Activated CD8-positive, alpha-beta T cell treated with anti-CD3 and anti-CD28 coated beads, Interleukin-2, amount 10 ng/mL, durations not matched to agents 7 days and 5 days (primary cell): Measurements from ENCODE around the gene LRCH4. TPM values are rescaled to one million over a fixed set of nuclear protein-coding genes. Genes with fewer than 3 reads are reported as not detected.
A peak's percentile ranks its signal among the peaks of the same experiment; 100 is the strongest.

Source experiments
- ATAC-seq: fragments of 150-1000 bp; cut with Tn5 transposase; one replicate; pipeline ENCODE4 v1.10.0; 2021; ENCODE audit warnings: moderate library complexity
- CTCF ChIA-PET: fragments of 350-600 bp; sonication (Branson Sonifier 250); formaldehyde crosslinking; loops from one replicate; lab custom pipeline; 2021; ENCODE audit warnings: antibody characterized with exemption; lab: Charles Lee
- POLR2A ChIA-PET: fragments of 350-600 bp; sonication (Branson Sonifier 250); formaldehyde crosslinking; loops from one replicate; lab custom pipeline; 2021; ENCODE audit warnings: antibody characterized with exemption; lab: Charles Lee
- DNase-seq: peaks from one replicate; pipeline ENCODE4 v3.0.0-alpha.2; 2020
- H3K27ac Mint-ChIP-seq: one replicate; pipeline ENCODE4 v1.8.0; 2021; ENCODE audit warnings: mild to moderate bottlenecking, mixed read lengths
- H3K27me3 Mint-ChIP-seq: one replicate; pipeline ENCODE4 v1.8.0; 2021; ENCODE audit warnings: low read depth, mixed read lengths
- H3K36me3 Mint-ChIP-seq: one replicate; pipeline ENCODE4 v1.8.0; 2021; ENCODE audit warnings: low read depth, mixed read lengths
- H3K4me1 Mint-ChIP-seq: one replicate; pipeline ENCODE4 v1.8.0; 2021; ENCODE audit warnings: low read depth, mixed read lengths
- H3K4me3 Mint-ChIP-seq: one replicate; pipeline ENCODE4 v1.8.0; 2021; ENCODE audit warnings: mild to moderate bottlenecking, mixed read lengths
- H3K9me3 Mint-ChIP-seq: one replicate; pipeline ENCODE4 v1.8.0; 2022; ENCODE audit warnings: mixed read lengths; ENCODE audit not compliant: insufficient read depth
- total RNA-seq, 2 experiments: library from RNA; stranded (reverse); gene quantifications; one replicate each; pipeline ENCODE4 v1.2.3, GENCODE V29; 2021

The LRCH4 gene
- total RNA-seq, 2 experiments from 2014 or later, result 191 to 193 TPM

- Mint-ChIP-seq H3K9me3 (no peaks in the 10 kb centered on the region), H3K27me3 (no peaks in the 10 kb centered on the region), H3K4me3 (no peak overlapping the region), H3K27ac (peak overlapping the region; percentile 2), H3K36me3 (peaks cover 12% of the 10 kb centered on the region), H3K4me1 (peaks cover 30% of the 10 kb centered on the region)
- CTCF ChIA-PET, result no interaction called here
- POLR2A ChIA-PET, result no interaction called here
- DNase-seq (no peak), ATAC-seq (no peak)
Observed at GRCh38 chr7:100621554-100621953, 35.6 kb upstream of the LRCH4 start.

GRCh38 chr7:100620804-100621203 lies 34.9 kb upstream of the LRCH4 start:
- Mint-ChIP-seq H3K4me3 (no peak overlapping the region), H3K36me3 (peaks cover 12% of the 10 kb centered on the region), H3K9me3 (no peaks in the 10 kb centered on the region), H3K27me3 (no peaks in the 10 kb centered on the region), H3K4me1 (peaks cover 23% of the 10 kb centered on the region), H3K27ac (no peak overlapping the region)
- DNase-seq (no peak), ATAC-seq (no peak)
- ChIA-PET CTCF (interaction anchor here (1.7 kb wide), 1 partner anchor 70 kb away, joined by 4 read pairs; no protein-coding TSS in a partner anchor), POLR2A (no interaction called here)

GRCh38 chr7:100620239-100620638 lies 34.3 kb upstream of the LRCH4 start:
- no peaks in the 10 kb centered on the region for H3K9me3 Mint-ChIP-seq
- no peak overlapping the region for H3K4me3 Mint-ChIP-seq
- no peaks in the 10 kb centered on the region for H3K27me3 Mint-ChIP-seq
- H3K27ac Mint-ChIP-seq, result no peak overlapping the region
- ChIA-PET CTCF (interaction anchor here (0.9 to 1.7 kb wide), 3 partner anchors 13 to 71 kb away, joined by 3 to 4 read pairs (median 3); no protein-coding TSS in a partner anchor), POLR2A (interaction anchor here (0.7 kb wide), 1 partner anchor 100 kb away, joined by 4 read pairs; no protein-coding TSS in a partner anchor)
- no peak for ATAC-seq
- peaks cover 12% of the 10 kb centered on the region for H3K36me3 Mint-ChIP-seq
- no peak for DNase-seq
- H3K4me1 Mint-ChIP-seq, result peaks cover 19% of the 10 kb centered on the region

- H3K9me3 Mint-ChIP-seq, result no peaks in the 10 kb centered on the region
- CTCF ChIA-PET, result interaction anchor here (0.6 to 2.7 kb wide), 6 partner anchors 9 to 91 kb away, joined by 3 to 18 read pairs (median 6); no protein-coding TSS in a partner anchor
- H3K27ac Mint-ChIP-seq, result peak overlapping the region; percentile 26
- no peak for DNase-seq
- H3K27me3 Mint-ChIP-seq, result peaks cover 3% of the 10 kb centered on the region
- peaks cover 25% of the 10 kb centered on the region for H3K4me1 Mint-ChIP-seq
- peaks cover 14% of the 10 kb centered on the region for H3K36me3 Mint-ChIP-seq
- POLR2A ChIA-PET, result interaction anchor here (1.4 to 1.6 kb wide), 2 partner anchors 12 to 75 kb away, joined by 3 to 5 read pairs; partner anchors contain the start of gene AGFG2
- peak overlapping the region; percentile 85 for H3K4me3 Mint-ChIP-seq
- ATAC-seq, result no peak
Observed at GRCh38 chr7:100614308-100614861, 28.5 kb upstream of the LRCH4 start.

- no peak for DNase-seq
- Mint-ChIP-seq H3K4me1 (peaks cover 25% of the 10 kb centered on the region), H3K27ac (peak overlapping the region; percentile 70), H3K9me3 (no peaks in the 10 kb centered on the region), H3K4me3 (peak overlapping the region; percentile 85), H3K36me3 (peaks cover 14% of the 10 kb centered on the region), H3K27me3 (peaks cover 6% of the 10 kb centered on the region)
- ChIA-PET CTCF (interaction anchor here (0.9 to 2.8 kb wide), 13 partner anchors 8 to 239 kb away, joined by 3 to 25 read pairs (median 7); partner anchors contain the start of genes FBXO24, LRCH4, POP7 and SLC12A9), POLR2A (interaction anchor here (1.4 to 1.7 kb wide), 4 partner anchors 13 to 185 kb away, joined by 3 to 8 read pairs (median 6); partner anchors contain the start of genes AGFG2 and ZCWPW1)
- no peak for ATAC-seq
Observed at GRCh38 chr7:100613412-100614175, 27.7 kb upstream of the LRCH4 start.

GRCh38 chr7:100612730-100613390 lies 26.9 kb upstream of the LRCH4 start:
- CTCF ChIA-PET, result interaction anchor here (0.7 to 2.8 kb wide), 20 partner anchors 8 to 240 kb away, joined by 3 to 25 read pairs (median 5); partner anchors contain the start of genes FBXO24, LRCH4, POP7 and SLC12A9
- POLR2A ChIA-PET, result interaction anchor here (0.6 to 1.7 kb wide), 14 partner anchors 9 to 264 kb away, joined by 3 to 10 read pairs (median 4); partner anchors contain the start of genes AGFG2, FBXO24, LRCH4 and ZCWPW1
- DNase-seq (peak; percentile 58), ATAC-seq (peak; percentile 6)
- Mint-ChIP-seq H3K27me3 (peaks cover 6% of the 10 kb centered on the region), H3K36me3 (peaks cover 14% of the 10 kb centered on the region), H3K27ac (peak overlapping the region; percentile 78), H3K4me1 (peaks cover 25% of the 10 kb centered on the region), H3K9me3 (no peaks in the 10 kb centered on the region), H3K4me3 (peak overlapping the region; percentile 95)

GRCh38 chr7:100611983-100612729 lies 26.2 kb upstream of the LRCH4 start, which contains the start of gene MOSPD3:
Gene MOSPD3 (plus strand): TSS chr7:100612540. CDS start chr7:100612792, 252 bp downstream.
- peak; percentile 94 for ATAC-seq
- POLR2A ChIA-PET, result interaction anchor here (0.6 to 1.7 kb wide), 14 partner anchors 9 to 264 kb away, joined by 3 to 10 read pairs (median 4); partner anchors contain the start of genes FBXO24, LRCH4 and ZCWPW1
- peak; percentile 98 for DNase-seq
- peaks cover 14% of the 10 kb centered on the region for H3K36me3 Mint-ChIP-seq
- H3K4me3 Mint-ChIP-seq, result peak within 1 kb of the TSS; percentile 95
- H3K27me3 Mint-ChIP-seq, result peaks cover 6% of the 10 kb centered on the region
- CTCF ChIA-PET, result interaction anchor here (0.5 to 2.8 kb wide), 18 partner anchors 9 to 240 kb away, joined by 3 to 25 read pairs (median 4); partner anchors contain the start of genes FBXO24, LRCH4, POP7 and SLC12A9
- H3K4me1 Mint-ChIP-seq, result peaks cover 30% of the 10 kb centered on the region
- no peaks in the 10 kb centered on the region for H3K9me3 Mint-ChIP-seq
- H3K27ac Mint-ChIP-seq, result peak within 1 kb of the TSS; percentile 99

GRCh38 chr7:100609958-100610357 lies 24.0 kb upstream of the LRCH4 start:
- no peak overlapping the region for H3K4me3 Mint-ChIP-seq
- no peak for ATAC-seq
- DNase-seq, result no peak
- peaks cover 44% of the 10 kb centered on the region for H3K4me1 Mint-ChIP-seq
- peaks cover 8% of the 10 kb centered on the region for H3K36me3 Mint-ChIP-seq
- CTCF ChIA-PET, result interaction anchor here (1.2 to 1.7 kb wide), 2 partner anchors 11 to 20 kb away, joined by 3 to 4 read pairs; no protein-coding TSS in a partner anchor
- POLR2A ChIA-PET, result no interaction called here
- no peak overlapping the region for H3K27ac Mint-ChIP-seq
- peaks cover 10% of the 10 kb centered on the region for H3K27me3 Mint-ChIP-seq
- no peaks in the 10 kb centered on the region for H3K9me3 Mint-ChIP-seq

GRCh38 chr7:100607111-100607510 lies 21.2 kb upstream of the LRCH4 start:
- H3K27ac Mint-ChIP-seq, result peak overlapping the region; percentile 2
- H3K27me3 Mint-ChIP-seq, result peaks cover 10% of the 10 kb centered on the region
- H3K9me3 Mint-ChIP-seq, result no peaks in the 10 kb centered on the region
- peak overlapping the region; percentile 10 for H3K4me3 Mint-ChIP-seq
- POLR2A ChIA-PET, result no interaction called here
- peaks cover 46% of the 10 kb centered on the region for H3K4me1 Mint-ChIP-seq
- CTCF ChIA-PET, result interaction anchor here (1.2 to 2.8 kb wide), 2 partner anchors 23 to 84 kb away, joined by 4 to 9 read pairs; no protein-coding TSS in a partner anchor
- no peak for DNase-seq
- ATAC-seq, result no peak
- H3K36me3 Mint-ChIP-seq, result peaks cover 2% of the 10 kb centered on the region

GRCh38 chr7:100606313-100606712 lies 20.4 kb upstream of the LRCH4 start:
- Mint-ChIP-seq H3K36me3 (peaks cover 2% of the 10 kb centered on the region), H3K27me3 (peaks cover 10% of the 10 kb centered on the region), H3K9me3 (no peaks in the 10 kb centered on the region), H3K4me3 (peak overlapping the region; percentile 86), H3K4me1 (peaks cover 50% of the 10 kb centered on the region), H3K27ac (no peak overlapping the region)
- ChIA-PET CTCF (interaction anchor here (0.6 to 2.0 kb wide), 5 partner anchors 26 to 99 kb away, joined by 3 to 13 read pairs (median 6); partner anchors contain the start of gene POP7), POLR2A (interaction anchor here (0.7 to 2.5 kb wide), 2 partner anchors 21 to 26 kb away, joined by 3 to 16 read pairs; partner anchors contain the start of genes FBXO24 and LRCH4)
- ATAC-seq (no peak), DNase-seq (no peak)
